Left renal cortex interstitium (tissue), 4 donors: ENCODE measurements around the gene CHGA. TPM values are rescaled to one million over a fixed set of nuclear protein-coding genes. Genes with fewer than 3 reads are reported as not detected.

Experiments
- DNase-seq, 4 donors: peaks; one replicate each; pipeline ENCODE4 v3.0.0-alpha.2; 2013; ENCODE audit warnings: low read depth in 4 of 4, low spot score in 2 of 4, missing footprints in 1 of 4
- polyA plus RNA-seq, 4 donors: library from polyadenylated mRNA; unstranded; fragments of 120-200 nt; gene quantifications; one replicate each; pipeline ENCODE4 v1.2.1, GENCODE V29; 2013; ENCODE audit not compliant: insufficient read length in 4 of 4

CHGA gene
- polyA plus RNA-seq, 4 donors, result 0.14 to 1.1 (median 0.38) TPM

GRCh38 chr14:92958373-92959188, 35.6 kb downstream of the CHGA start:
- no peak for DNase-seq

- DNase-seq, result no peak
Observed at GRCh38 chr14:92959189-92959531, 36.2 kb downstream of the CHGA start.

- no peak for DNase-seq
Observed at GRCh38 chr14:92959761-92960680, 37.1 kb downstream of the CHGA start.

- no peak for DNase-seq
Observed at GRCh38 chr14:92960706-92961566, 38.0 kb downstream of the CHGA start.

GRCh38 chr14:92961567-92961855, 38.6 kb downstream of the CHGA start:
- DNase-seq, result no peak

- DNase-seq, result no peak
Observed at GRCh38 chr14:92962031-92962830, 39.3 kb downstream of the CHGA start.

- no peak for DNase-seq
Observed at GRCh38 chr14:92962831-92963095, 39.8 kb downstream of the CHGA start.

GRCh38 chr14:92963301-92964123, 40.6 kb downstream of the CHGA start:
- no peak for DNase-seq

GRCh38 chr14:92964124-92965109, 41.5 kb downstream of the CHGA start:
- no peak for DNase-seq

GRCh38 chr14:92965281-92965680, 42.3 kb downstream of the CHGA start:
- DNase-seq, result no peak

GRCh38 chr14:92967346-92967926, 44.5 kb downstream of the CHGA start:
- DNase-seq, result no peak

- no peak for DNase-seq
Observed at GRCh38 chr14:92968291-92969020, 45.5 kb downstream of the CHGA start.

- no peak for DNase-seq
Observed at GRCh38 chr14:92969430-92969829, 46.5 kb downstream of the CHGA start.

GRCh38 chr14:92969871-92970270, 46.9 kb downstream of the CHGA start:
- DNase-seq, result no peak

- no peak for DNase-seq
Observed at GRCh38 chr14:92970271-92970670, 47.3 kb downstream of the CHGA start.

- DNase-seq, result no peak
Observed at GRCh38 chr14:92971601-92972180, 48.7 kb downstream of the CHGA start.

GRCh38 chr14:92973261-92973797, 50.4 kb downstream of the CHGA start:
- DNase-seq, result no peak
